Measurements from ENCODE around the gene GPR171. TPM values are rescaled to one million over a fixed set of nuclear protein-coding genes. Genes with fewer than 3 reads are reported as not detected.

The GPR171 gene
- total and polyA plus RNA-seq, 2 experiments from 2014 or later, result 0.51 TPM; not detected in 1

- TF ChIP-seq EZH2 (IDR thresholded peaks at IDR 0.05; ENCODE audit: borderline replicate concordance), result no peak
- TF ChIP-seq EZH2phosphoT487 (IDR thresholded peaks at IDR 0.05; ENCODE audit: low read depth, severe bottlenecking, unreplicated experiment), result no peak
- TF ChIP-seq, protein P1, sequence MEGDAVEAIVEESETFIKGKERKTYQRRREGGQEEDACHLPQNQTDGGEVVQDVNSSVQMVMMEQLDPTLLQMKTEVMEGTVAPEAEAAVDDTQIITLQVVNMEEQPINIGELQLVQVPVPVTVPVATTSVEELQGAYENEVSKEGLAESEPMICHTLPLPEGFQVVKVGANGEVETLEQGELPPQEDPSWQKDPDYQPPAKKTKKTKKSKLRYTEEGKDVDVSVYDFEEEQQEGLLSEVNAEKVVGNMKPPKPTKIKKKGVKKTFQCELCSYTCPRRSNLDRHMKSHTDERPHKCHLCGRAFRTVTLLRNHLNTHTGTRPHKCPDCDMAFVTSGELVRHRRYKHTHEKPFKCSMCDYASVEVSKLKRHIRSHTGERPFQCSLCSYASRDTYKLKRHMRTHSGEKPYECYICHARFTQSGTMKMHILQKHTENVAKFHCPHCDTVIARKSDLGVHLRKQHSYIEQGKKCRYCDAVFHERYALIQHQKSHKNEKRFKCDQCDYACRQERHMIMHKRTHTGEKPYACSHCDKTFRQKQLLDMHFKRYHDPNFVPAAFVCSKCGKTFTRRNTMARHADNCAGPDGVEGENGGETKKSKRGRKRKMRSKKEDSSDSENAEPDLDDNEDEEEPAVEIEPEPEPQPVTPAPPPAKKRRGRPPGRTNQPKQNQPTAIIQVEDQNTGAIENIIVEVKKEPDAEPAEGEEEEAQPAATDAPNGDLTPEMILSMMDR (IDR thresholded peaks at IDR 0.05; ENCODE audit: poor library complexity), result no peak
- H3K9me2 ChIP-seq (replicated peaks; ENCODE audit: insufficient read depth), result no peaks in the 10 kb centered on the region
- H3K4me2 ChIP-seq, result no peak overlapping the region
- H3K79me2 ChIP-seq, result no peaks in the 10 kb centered on the region
- no peaks in the 10 kb centered on the region for H3K4me1 ChIP-seq (ENCODE audit: insufficient read depth)
- no peaks in the 10 kb centered on the region for H3K27me3 ChIP-seq
- no peaks in the 10 kb centered on the region for H3K9me3 ChIP-seq (ENCODE audit: low read depth)
- no peak overlapping the region for H3K27ac ChIP-seq
- 97% methylated on average over 9 of the region's 9 CpGs for WGBS (ENCODE audit: low lambda C conversion rate, missing lambda C conversion rate)
- H2AFZ ChIP-seq, result no peak overlapping the region
- H3K36me3 ChIP-seq (replicated peaks; ENCODE audit: insufficient read depth, low read depth), result no peaks in the 10 kb centered on the region
- DNase-seq (ENCODE audit: low spot score), result no peak
- H3K4me3 ChIP-seq, result no peak overlapping the region
- no peaks in the 10 kb centered on the region for H4K20me1 ChIP-seq (ENCODE audit: insufficient read depth, poor library complexity, severe bottlenecking)
Observed at GRCh38 chr3:151169262-151169947, 33.6 kb downstream of the GPR171 start.

- Histone ChIP-seq H3K4me3 (no peak overlapping the region), H3K9me2 (replicated peaks; ENCODE audit: insufficient read depth) (no peaks in the 10 kb centered on the region), H3K79me2 (no peaks in the 10 kb centered on the region), H3K4me1 (ENCODE audit: insufficient read depth) (no peaks in the 10 kb centered on the region), H3K4me2 (no peak overlapping the region), H3K27me3 (no peaks in the 10 kb centered on the region), H3K27ac (no peak overlapping the region), H4K20me1 (ENCODE audit: insufficient read depth, poor library complexity, severe bottlenecking) (no peaks in the 10 kb centered on the region), H2AFZ (no peak overlapping the region), H3K9me3 (ENCODE audit: low read depth) (no peaks in the 10 kb centered on the region), H3K36me3 (replicated peaks; ENCODE audit: insufficient read depth, low read depth) (no peaks in the 10 kb centered on the region)
- peak; percentile 85 for DNase-seq (ENCODE audit: low spot score)
- no peak for TF ChIP-seq EZH2phosphoT487 (IDR thresholded peaks at IDR 0.05; ENCODE audit: low read depth, severe bottlenecking, unreplicated experiment)
- TF ChIP-seq, protein P1 (IDR thresholded peaks at IDR 0.05; ENCODE audit: poor library complexity), result peak; percentile 80
- WGBS (ENCODE audit: low lambda C conversion rate, missing lambda C conversion rate), result 22% methylated on average over 7 of the region's 7 CpGs
Observed at GRCh38 chr3:151168269-151169094, 34.5 kb downstream of the GPR171 start.

- no peaks in the 10 kb centered on the region for H3K9me2 ChIP-seq (replicated peaks; ENCODE audit: insufficient read depth)
- H2AFZ ChIP-seq, result no peak overlapping the region
- WGBS (ENCODE audit: low lambda C conversion rate, missing lambda C conversion rate), result 83% methylated on average over 3 of the region's 3 CpGs
- no peak overlapping the region for H3K27ac ChIP-seq
- no peaks in the 10 kb centered on the region for H3K9me3 ChIP-seq (ENCODE audit: low read depth)
- no peaks in the 10 kb centered on the region for H3K79me2 ChIP-seq
- no peaks in the 10 kb centered on the region for H3K27me3 ChIP-seq
- H4K20me1 ChIP-seq (ENCODE audit: insufficient read depth, poor library complexity, severe bottlenecking), result no peaks in the 10 kb centered on the region
- no peak for DNase-seq (ENCODE audit: low spot score)
- no peaks in the 10 kb centered on the region for H3K36me3 ChIP-seq (replicated peaks; ENCODE audit: insufficient read depth, low read depth)
- no peak overlapping the region for H3K4me3 ChIP-seq
- H3K4me2 ChIP-seq, result no peak overlapping the region
- H3K4me1 ChIP-seq (ENCODE audit: insufficient read depth), result no peaks in the 10 kb centered on the region
- TF ChIP-seq, protein P1 (IDR thresholded peaks at IDR 0.05; ENCODE audit: poor library complexity), result no peak
- TF ChIP-seq EZH2 (IDR thresholded peaks at IDR 0.05; ENCODE audit: borderline replicate concordance), result no peak
Observed at GRCh38 chr3:151166161-151166560, 36.9 kb downstream of the GPR171 start.
